ENCODE measurements around the gene KCTD5.
"Not testable (repeated sequence)": the region's sequence is repeated elsewhere in the genome, so short reads cannot be mapped to it uniquely, and the experiment has no call there.

GRCh38 chr16:2639071-2639721, 43.1 kb upstream of the KCTD5 start:
- not testable (repeated sequence) for TF ChIP-seq EZH2, CTCF (IDR thresholded peaks at IDR 0.05)

Data from neural progenitor cell (in vitro differentiated cells).